HepG2 (cell line): ENCODE measurements around the gene TRIM72. TPM values are rescaled to one million over a fixed set of nuclear protein-coding genes. Genes with fewer than 3 reads are reported as not detected.

ENCODE experiments used
- EED ChIP-seq: sonication (generic); formaldehyde crosslinking; IDR thresholded peaks from 2 replicates; pipeline ENCODE4 v1.5.0; 2020; ENCODE audit warnings: mild to moderate bottlenecking, missing genetic modification reagents
- HNF4A ChIP-seq: sonication (generic); formaldehyde crosslinking; IDR thresholded peaks from 2 replicates; pipeline ENCODE4 v1.4.0; 2020; ENCODE audit warnings: missing genetic modification reagents
- KLF15 ChIP-seq: sonication (generic); formaldehyde crosslinking; IDR thresholded peaks from 2 replicates; pipeline ENCODE4 v1.8.1; 2023; ENCODE audit warnings: borderline replicate concordance, mild to moderate bottlenecking, inconsistent platforms, missing genetic modification reagents, mixed read lengths
- PCBP2 ChIP-seq: fragments of 200-400 bp; formaldehyde crosslinking; optimal IDR thresholded peaks from 2 replicates; pipeline ENCODE3; 2018; ENCODE audit warnings: low read length, low read depth; ENCODE audit not compliant: poor library complexity, severe bottlenecking
- ZBTB38 ChIP-seq: sonication (generic); formaldehyde crosslinking; IDR thresholded peaks from 2 replicates; pipeline ENCODE4 v1.5.1; 2020; ENCODE audit warnings: mild to moderate bottlenecking, missing genetic modification reagents
- ZNF235 ChIP-seq: sonication (generic); formaldehyde crosslinking; IDR thresholded peaks from 2 replicates; pipeline ENCODE4 v1.8.1; 2023; ENCODE audit warnings: mild to moderate bottlenecking, missing genetic modification reagents, borderline replicate concordance
- ZNF615 ChIP-seq: sonication (generic); formaldehyde crosslinking; IDR thresholded peaks from 2 replicates; pipeline ENCODE4 v1.5.0; 2020; ENCODE audit warnings: mild to moderate bottlenecking, missing genetic modification reagents, borderline replicate concordance
- ZNF775 ChIP-seq: sonication (generic); formaldehyde crosslinking; IDR thresholded peaks from 2 replicates; pipeline ENCODE4 v1.4.0; 2020; ENCODE audit warnings: missing genetic modification reagents, mild to moderate bottlenecking, moderate library complexity, borderline replicate concordance
- ZSCAN9 ChIP-seq: IDR thresholded peaks from 2 replicates; pipeline ENCODE4 v1.6.1; 2016; ENCODE audit warnings: borderline replicate concordance
- polyA plus RNA-seq, 8 experiments: library from polyadenylated mRNA; depleted of rRNA in 3 of 8; stranded (reverse) in 7 of 8; unstranded in 1 of 8; fragments of >200 nt; fragmentation: Illumina TruSeq in 4 of 8; extraction: Trizol in 4 of 8; gene quantifications; 2 replicates each; pipeline versions ENCODE4 v1.2.1 to v1.2.3, GENCODE V29; 2011 to 2016; ENCODE audit warnings: low read depth in 4 of 8, missing spikeins in 1 of 8, mixed read lengths in 1 of 8; ENCODE audit not compliant: insufficient read depth in 1 of 8
- total RNA-seq, 5 experiments: library from RNA; depleted of rRNA; stranded (reverse); fragments of >200 nt; fragmentation: Illumina TruSeq; extraction: Trizol; gene quantifications; 2 replicates each; pipeline ENCODE4 v1.2.3, GENCODE V29; 2016; ENCODE audit warnings: low read depth in 1 of 5
- TF ChIP-seq, protein P1 (sequence below): sonication (generic); formaldehyde crosslinking; IDR thresholded peaks from 2 replicates; pipeline ENCODE4 v1.4.0; 2020; ENCODE audit warnings: mild to moderate bottlenecking, missing genetic modification reagents
- TF ChIP-seq, protein P2 (sequence below): sonication (generic); formaldehyde crosslinking; IDR thresholded peaks from 2 replicates; pipeline ENCODE4 v1.8.1; 2023; ENCODE audit warnings: missing genetic modification reagents, inconsistent platforms, borderline replicate concordance
- TF ChIP-seq, protein P3 (sequence below): sonication (generic); formaldehyde crosslinking; IDR thresholded peaks from 2 replicates; pipeline ENCODE4 v1.4.0; 2020; ENCODE audit warnings: mild to moderate bottlenecking, missing genetic modification reagents
- TF ChIP-seq, protein P4 (sequence below): sonication (generic); formaldehyde crosslinking; IDR thresholded peaks from 2 replicates; pipeline ENCODE4 v1.4.0; 2020; ENCODE audit warnings: missing genetic modification reagents, borderline replicate concordance
- TF ChIP-seq, protein P5 (sequence below): sonication (generic); formaldehyde crosslinking; conservative IDR thresholded peaks from 2 replicates; pipeline ENCODE4 v1.4.0; 2020; ENCODE audit warnings: mild to moderate bottlenecking, missing genetic modification reagents, moderate library complexity

Gene TRIM72
- total and polyA plus RNA-seq, 2 of the 13 experiments (the other 11 are each of a cell fraction or from before 2014, with no cell fraction given) = not detected

DNA sequence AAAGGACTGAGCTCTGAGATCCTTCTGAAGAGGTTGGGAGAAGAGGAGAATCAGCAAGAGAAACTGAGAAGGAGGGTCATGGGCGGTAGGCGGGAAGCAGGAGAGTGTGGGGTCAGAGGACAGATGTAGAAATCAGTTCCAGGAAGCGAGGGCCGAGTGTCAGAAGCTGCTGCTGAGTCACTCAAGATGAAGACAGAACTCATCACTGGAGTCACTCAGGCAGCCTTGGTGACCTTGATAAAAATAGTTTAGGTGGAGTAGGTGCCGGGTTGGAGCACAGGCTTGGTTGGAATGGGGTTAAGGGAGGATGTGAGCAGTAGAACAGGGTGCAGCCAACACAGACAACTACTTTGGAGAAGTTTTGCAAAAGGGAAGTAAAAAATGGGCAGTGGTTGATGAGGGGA, 39.7 kb downstream of the TRIM72 start (continued):
- TF ChIP-seq, protein P1, sequence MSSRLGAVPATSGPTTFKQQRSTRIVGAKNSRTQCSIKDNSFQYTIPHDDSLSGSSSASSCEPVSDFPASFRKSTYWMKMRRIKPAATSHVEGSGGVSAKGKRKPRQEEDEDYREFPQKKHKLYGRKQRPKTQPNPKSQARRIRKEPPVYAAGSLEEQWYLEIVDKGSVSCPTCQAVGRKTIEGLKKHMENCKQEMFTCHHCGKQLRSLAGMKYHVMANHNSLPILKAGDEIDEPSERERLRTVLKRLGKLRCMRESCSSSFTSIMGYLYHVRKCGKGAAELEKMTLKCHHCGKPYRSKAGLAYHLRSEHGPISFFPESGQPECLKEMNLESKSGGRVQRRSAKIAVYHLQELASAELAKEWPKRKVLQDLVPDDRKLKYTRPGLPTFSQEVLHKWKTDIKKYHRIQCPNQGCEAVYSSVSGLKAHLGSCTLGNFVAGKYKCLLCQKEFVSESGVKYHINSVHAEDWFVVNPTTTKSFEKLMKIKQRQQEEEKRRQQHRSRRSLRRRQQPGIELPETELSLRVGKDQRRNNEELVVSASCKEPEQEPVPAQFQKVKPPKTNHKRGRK (CRISPR knock-in tag) = no peak
- TF ChIP-seq ZNF235 (CRISPR knock-in tag) (no peak), ZSCAN9 (no peak), HNF4A (0 out of 2 replicates have a peak, but pooled peaks have one; percentile 25), ZBTB38 (CRISPR knock-in tag) (no peak), ZNF775 (CRISPR knock-in tag) (no peak), KLF15 (CRISPR knock-in tag) (no peak), ZNF615 (no peak), PCBP2 (no peak), EED (CRISPR knock-in tag) (no peak)
- TF ChIP-seq, protein P2, sequence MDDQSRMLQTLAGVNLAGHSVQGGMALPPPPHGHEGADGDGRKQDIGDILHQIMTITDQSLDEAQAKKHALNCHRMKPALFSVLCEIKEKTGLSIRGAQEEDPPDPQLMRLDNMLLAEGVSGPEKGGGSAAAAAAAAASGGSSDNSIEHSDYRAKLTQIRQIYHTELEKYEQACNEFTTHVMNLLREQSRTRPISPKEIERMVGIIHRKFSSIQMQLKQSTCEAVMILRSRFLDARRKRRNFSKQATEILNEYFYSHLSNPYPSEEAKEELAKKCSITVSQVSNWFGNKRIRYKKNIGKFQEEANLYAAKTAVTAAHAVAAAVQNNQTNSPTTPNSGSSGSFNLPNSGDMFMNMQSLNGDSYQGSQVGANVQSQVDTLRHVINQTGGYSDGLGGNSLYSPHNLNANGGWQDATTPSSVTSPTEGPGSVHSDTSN (CRISPR knock-in tag) = no peak
- TF ChIP-seq, protein P3, sequence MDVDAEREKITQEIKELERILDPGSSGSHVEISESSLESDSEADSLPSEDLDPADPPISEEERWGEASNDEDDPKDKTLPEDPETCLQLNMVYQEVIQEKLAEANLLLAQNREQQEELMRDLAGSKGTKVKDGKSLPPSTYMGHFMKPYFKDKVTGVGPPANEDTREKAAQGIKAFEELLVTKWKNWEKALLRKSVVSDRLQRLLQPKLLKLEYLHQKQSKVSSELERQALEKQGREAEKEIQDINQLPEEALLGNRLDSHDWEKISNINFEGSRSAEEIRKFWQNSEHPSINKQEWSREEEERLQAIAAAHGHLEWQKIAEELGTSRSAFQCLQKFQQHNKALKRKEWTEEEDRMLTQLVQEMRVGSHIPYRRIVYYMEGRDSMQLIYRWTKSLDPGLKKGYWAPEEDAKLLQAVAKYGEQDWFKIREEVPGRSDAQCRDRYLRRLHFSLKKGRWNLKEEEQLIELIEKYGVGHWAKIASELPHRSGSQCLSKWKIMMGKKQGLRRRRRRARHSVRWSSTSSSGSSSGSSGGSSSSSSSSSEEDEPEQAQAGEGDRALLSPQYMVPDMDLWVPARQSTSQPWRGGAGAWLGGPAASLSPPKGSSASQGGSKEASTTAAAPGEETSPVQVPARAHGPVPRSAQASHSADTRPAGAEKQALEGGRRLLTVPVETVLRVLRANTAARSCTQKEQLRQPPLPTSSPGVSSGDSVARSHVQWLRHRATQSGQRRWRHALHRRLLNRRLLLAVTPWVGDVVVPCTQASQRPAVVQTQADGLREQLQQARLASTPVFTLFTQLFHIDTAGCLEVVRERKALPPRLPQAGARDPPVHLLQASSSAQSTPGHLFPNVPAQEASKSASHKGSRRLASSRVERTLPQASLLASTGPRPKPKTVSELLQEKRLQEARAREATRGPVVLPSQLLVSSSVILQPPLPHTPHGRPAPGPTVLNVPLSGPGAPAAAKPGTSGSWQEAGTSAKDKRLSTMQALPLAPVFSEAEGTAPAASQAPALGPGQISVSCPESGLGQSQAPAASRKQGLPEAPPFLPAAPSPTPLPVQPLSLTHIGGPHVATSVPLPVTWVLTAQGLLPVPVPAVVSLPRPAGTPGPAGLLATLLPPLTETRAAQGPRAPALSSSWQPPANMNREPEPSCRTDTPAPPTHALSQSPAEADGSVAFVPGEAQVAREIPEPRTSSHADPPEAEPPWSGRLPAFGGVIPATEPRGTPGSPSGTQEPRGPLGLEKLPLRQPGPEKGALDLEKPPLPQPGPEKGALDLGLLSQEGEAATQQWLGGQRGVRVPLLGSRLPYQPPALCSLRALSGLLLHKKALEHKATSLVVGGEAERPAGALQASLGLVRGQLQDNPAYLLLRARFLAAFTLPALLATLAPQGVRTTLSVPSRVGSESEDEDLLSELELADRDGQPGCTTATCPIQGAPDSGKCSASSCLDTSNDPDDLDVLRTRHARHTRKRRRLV (CRISPR knock-in tag) = no peak
- TF ChIP-seq, protein P4, sequence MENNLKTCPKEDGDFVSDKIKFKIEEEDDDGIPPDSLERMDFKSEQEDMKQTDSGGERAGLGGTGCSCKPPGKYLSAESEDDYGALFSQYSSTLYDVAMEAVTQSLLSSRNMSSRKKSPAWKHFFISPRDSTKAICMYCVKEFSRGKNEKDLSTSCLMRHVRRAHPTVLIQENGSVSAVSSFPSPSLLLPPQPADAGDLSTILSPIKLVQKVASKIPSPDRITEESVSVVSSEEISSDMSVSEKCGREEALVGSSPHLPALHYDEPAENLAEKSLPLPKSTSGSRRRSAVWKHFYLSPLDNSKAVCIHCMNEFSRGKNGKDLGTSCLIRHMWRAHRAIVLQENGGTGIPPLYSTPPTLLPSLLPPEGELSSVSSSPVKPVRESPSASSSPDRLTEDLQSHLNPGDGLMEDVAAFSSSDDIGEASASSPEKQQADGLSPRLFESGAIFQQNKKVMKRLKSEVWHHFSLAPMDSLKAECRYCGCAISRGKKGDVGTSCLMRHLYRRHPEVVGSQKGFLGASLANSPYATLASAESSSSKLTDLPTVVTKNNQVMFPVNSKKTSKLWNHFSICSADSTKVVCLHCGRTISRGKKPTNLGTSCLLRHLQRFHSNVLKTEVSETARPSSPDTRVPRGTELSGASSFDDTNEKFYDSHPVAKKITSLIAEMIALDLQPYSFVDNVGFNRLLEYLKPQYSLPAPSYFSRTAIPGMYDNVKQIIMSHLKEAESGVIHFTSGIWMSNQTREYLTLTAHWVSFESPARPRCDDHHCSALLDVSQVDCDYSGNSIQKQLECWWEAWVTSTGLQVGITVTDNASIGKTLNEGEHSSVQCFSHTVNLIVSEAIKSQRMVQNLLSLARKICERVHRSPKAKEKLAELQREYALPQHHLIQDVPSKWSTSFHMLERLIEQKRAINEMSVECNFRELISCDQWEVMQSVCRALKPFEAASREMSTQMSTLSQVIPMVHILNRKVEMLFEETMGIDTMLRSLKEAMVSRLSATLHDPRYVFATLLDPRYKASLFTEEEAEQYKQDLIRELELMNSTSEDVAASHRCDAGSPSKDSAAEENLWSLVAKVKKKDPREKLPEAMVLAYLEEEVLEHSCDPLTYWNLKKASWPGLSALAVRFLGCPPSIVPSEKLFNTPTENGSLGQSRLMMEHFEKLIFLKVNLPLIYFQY (CRISPR knock-in tag) = no peak
- TF ChIP-seq, protein P5, sequence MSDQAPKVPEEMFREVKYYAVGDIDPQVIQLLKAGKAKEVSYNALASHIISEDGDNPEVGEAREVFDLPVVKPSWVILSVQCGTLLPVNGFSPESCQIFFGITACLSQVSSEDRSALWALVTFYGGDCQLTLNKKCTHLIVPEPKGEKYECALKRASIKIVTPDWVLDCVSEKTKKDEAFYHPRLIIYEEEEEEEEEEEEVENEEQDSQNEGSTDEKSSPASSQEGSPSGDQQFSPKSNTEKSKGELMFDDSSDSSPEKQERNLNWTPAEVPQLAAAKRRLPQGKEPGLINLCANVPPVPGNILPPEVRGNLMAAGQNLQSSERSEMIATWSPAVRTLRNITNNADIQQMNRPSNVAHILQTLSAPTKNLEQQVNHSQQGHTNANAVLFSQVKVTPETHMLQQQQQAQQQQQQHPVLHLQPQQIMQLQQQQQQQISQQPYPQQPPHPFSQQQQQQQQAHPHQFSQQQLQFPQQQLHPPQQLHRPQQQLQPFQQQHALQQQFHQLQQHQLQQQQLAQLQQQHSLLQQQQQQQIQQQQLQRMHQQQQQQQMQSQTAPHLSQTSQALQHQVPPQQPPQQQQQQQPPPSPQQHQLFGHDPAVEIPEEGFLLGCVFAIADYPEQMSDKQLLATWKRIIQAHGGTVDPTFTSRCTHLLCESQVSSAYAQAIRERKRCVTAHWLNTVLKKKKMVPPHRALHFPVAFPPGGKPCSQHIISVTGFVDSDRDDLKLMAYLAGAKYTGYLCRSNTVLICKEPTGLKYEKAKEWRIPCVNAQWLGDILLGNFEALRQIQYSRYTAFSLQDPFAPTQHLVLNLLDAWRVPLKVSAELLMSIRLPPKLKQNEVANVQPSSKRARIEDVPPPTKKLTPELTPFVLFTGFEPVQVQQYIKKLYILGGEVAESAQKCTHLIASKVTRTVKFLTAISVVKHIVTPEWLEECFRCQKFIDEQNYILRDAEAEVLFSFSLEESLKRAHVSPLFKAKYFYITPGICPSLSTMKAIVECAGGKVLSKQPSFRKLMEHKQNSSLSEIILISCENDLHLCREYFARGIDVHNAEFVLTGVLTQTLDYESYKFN (CRISPR knock-in tag) = no peak
